HG03469 (cell line): ENCODE results near the gene DCPS.
A peak's percentile ranks its signal among the peaks of the same experiment; 100 is the strongest.
"Not testable (repeated sequence)": the region's sequence is repeated elsewhere in the genome, so short reads cannot be mapped to it uniquely, and the experiment has no call there.

ENCODE experiments used
- ATAC-seq: cut with Tn5 transposase; IDR thresholded peaks from one replicate; pipeline ENCODE4 v1.9.1; 2021; ENCODE audit warnings: mild to moderate bottlenecking, moderate library complexity, moderate number of reproducible peaks; ENCODE audit not compliant: unreplicated experiment

The DCPS gene

GRCh38 chr11:126378763-126379162, 74.9 kb downstream of the DCPS start:
- no peak for ATAC-seq

GRCh38 chr11:126380909-126381308, 77.0 kb downstream of the DCPS start:
- no peak for ATAC-seq

DNA sequence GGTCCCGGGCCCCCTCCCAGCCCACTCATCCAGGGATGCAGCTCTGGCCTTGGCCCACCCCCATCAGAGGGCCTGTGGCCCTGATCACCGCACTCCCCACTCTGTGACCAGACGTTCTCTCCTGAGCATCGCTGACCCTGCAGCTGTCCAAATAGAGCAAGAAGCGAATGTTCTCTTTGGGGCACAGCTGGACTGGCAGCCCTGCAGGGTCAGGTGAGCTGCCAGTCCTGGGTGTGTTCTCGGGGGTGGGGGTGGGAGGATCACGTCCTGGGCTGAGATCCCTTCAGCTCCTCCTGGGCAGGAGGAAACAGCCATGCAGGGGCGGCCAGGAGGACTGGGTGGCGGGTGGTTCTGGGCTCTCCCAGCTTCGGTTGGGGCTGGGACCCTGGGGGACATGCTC, 78.1 kb downstream of the DCPS start:
- ATAC-seq: not testable (repeated sequence)

GRCh38 chr11:126382641-126383040, 78.8 kb downstream of the DCPS start:
- ATAC-seq: not testable (repeated sequence)

GRCh38 chr11:126383339-126384335, 79.8 kb downstream of the DCPS start:
- no peak for ATAC-seq

DNA sequence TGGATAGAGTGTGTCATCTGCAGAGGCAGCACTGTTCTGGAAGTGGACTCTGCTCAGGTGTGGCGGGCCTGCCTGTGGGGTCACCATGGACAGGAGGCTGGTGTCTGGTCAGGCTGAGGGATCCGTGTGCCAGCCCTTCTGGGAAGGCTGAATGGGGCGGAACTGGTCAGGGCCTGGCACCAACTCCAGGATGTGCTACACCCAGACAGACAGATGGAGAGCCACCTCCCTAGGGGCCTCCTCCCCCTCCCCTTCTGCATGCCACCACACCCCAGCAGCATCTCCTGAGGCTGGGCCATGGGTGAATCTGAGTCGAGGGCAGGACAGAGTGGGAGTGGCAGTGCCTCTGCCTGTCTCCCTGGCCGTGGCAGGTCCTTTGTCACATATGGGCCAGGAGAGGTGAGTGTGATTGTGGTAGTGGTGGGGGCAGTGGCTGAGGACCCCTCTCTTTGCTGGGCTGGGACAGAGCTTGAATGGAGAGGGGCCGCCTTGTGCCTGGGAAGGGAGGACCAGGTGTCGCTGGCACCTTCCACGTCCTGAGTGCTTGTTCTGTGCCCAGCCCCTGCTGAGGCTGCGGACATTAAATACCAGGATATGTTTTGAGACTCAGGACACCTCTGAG, 80.7 kb downstream of the DCPS start:
- ATAC-seq: no peak

DNA sequence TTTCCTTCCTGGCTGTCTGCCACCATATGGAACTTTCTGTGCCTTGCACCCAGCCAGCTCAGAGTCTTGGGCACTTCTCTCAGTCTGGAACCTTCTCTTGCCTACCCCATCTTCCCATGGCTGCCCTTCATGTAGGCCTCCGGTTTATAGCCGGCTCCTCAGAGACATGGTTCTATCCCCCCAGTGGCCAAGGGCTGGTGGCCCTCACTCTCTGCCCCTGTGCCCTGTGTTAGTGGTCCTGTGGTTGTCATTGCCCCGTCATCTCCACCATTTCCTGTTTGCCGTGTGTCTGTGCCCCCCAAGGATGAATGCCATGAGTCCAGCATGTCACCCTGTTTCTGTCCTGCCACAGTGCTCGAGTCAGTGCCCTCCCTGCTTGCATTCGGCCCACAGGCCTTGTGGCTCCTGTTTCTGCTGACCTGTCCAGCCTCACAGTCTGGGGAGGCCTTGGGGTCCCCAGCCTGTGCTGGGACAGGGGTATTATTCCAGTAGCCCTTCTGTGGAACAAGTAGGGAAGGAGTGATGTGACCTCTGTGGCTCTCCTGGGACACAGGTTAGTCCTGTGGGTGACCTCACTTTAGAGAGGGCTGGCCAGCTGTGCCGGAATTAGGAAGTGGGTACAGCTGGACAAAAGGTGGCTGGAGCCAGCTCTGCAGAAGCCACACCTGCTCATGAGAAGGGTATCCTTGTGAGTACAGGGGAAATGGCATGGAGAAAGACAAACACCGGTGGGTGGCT, 82.3 kb downstream of the DCPS start:
- ATAC-seq: no peak

GRCh38 chr11:126386729-126387071, 82.8 kb downstream of the DCPS start:
- not testable (repeated sequence) for ATAC-seq

DNA sequence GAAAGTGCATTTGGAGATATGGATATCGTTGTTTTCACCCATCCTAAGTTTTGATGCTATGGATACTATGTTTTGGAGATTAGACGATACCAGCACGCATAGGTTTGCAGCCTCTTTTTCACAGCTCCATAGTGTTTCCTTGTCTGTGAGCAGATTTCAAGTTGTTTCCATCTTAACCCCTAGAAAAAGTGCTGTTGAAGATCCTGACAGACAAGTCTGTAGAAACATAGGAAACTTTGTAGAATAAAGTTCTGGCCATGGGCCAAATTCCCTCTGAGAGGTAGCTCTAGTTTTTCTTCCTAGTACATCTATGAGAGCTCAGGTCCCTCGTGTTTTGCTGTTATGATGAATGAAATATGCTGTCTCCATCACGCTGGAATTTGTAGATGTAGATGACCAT, 84.0 kb downstream of the DCPS start:
- ATAC-seq: no peak

GRCh38 chr11:126390272-126390867, 86.5 kb downstream of the DCPS start:
- no peak for ATAC-seq

DNA sequence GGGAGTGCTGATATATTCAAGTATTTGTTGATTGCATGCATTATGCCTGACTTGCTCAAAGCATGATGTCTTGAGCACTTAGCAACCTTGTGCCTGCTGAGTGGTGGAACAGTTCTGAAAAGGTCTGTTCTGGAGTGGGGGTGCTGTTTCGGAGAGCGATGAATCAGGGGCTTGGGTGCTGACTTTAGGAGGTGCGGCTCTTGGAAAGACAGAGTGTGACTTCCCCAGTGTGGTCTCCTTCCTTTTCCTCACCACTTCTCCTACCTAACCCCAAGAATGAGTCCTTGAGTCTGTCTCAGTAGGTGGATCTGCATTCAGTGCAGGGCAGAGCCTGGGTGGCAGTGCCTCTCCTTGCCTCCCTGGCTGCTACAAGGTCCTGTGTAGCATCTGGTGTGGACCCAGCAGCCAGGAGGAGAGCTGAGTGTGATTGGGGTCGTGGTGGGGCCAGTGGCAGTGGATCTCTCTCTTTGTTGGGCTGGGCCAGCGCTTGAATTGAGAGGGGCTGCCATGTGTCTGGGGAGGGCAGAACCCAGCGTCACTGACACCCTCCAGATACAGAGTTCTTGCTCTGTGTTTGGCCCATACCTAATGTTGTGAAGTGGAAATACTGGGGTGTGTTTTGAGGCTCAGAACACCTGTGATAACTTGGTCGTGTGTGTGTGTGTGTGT, 87.6 kb downstream of the DCPS start:
- ATAC-seq: no peak

GRCh38 chr11:126391970-126392632, 88.2 kb downstream of the DCPS start:
- ATAC-seq: peak; percentile 67

DNA sequence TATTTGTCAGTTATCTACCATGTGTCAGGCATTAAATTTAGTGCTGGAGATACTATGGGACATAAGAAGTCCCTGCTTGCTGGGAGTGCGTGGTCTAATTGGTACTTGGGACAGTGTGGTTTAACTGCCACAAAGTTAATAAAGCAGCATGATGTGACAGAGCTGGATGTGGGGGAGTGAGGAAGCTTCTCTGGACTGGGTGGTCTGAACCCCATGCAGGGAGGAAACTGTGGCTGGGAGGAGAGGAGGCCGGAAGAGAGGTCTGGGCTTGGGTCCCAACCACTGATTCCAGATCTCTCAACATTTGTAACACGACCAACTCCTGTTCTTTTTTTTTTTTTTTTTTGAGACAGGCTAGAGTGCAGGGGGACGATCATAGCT, 88.8 kb downstream of the DCPS start:
- ATAC-seq: no peak

DNA sequence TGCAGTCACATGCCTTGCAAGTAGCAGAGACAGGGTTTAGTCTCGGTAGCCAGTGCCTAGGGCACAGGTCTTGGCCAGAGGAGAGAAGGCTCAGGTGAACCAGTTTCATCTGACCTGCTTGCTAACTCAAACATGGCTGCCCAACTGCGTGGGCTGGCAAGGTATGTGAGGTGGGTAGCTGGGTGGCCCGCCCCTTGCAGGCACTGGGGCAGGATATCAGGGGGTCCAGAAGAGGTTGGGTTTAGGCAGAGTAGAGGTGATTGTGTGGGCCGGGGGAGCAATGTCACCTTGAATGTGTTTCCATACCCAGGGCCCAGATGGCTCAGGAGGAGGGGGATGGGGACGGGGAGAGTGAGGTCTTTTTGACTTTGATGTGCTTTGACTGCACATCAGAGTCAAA, 89.3 kb downstream of the DCPS start:
- ATAC-seq: no peak

- no peak for ATAC-seq
These were observed 90.2 kb downstream of the DCPS start for GRCh38 chr11:126394036-126394435.

DNA sequence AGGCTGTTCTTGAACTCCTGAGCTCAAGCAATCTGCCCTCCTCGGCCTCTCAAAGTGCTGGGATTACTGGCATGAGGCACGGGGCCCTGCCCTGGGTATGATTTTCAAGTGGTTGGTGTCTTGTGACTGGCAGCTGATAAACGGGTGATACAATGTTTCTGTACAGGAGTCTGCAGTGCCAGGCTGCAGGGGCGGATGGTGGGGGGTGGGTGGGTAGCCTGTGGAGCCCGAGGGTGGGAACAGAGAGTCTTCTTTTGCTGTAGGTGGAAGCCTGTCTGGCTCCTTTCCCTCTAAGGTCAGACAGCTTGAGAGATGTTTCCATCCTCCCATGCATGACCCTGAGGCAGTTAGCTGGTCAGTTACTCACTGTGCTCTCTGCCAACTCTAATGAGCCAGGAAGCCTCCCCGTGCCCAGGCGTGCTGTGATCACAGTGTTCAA, 90.8 kb downstream of the DCPS start:
- not testable (repeated sequence) for ATAC-seq
